ENCODE data around the gene BLOC1S1. TPM values are rescaled to one million over a fixed set of nuclear protein-coding genes. Genes with fewer than 3 reads are reported as not detected.

Gene BLOC1S1
- polyA plus RNA-seq, 4 donors = 103 to 140 (median 113) TPM

- no peak for DNase-seq (ENCODE audit: low read depth in 4 of 4, low spot score in 3 of 4)
Observed at GRCh38 chr12:55693323-55694187, 22.3 kb upstream of the BLOC1S1 start.

- no peak for DNase-seq (ENCODE audit: low read depth in 4 of 4, low spot score in 3 of 4)
Observed at GRCh38 chr12:55694188-55694515, 21.7 kb upstream of the BLOC1S1 start.

- DNase-seq (ENCODE audit: low read depth in 4 of 4, low spot score in 3 of 4) = no peak
Observed at GRCh38 chr12:55694651-55695050, 21.2 kb upstream of the BLOC1S1 start.

GRCh38 chr12:55695349-55695748 lies 20.5 kb upstream of the BLOC1S1 start:
- no peak for DNase-seq (ENCODE audit: low read depth in 4 of 4, low spot score in 3 of 4)

- no peak for DNase-seq (ENCODE audit: low read depth in 4 of 4, low spot score in 3 of 4)
Observed at GRCh38 chr12:55696141-55696540, 19.7 kb upstream of the BLOC1S1 start.

GRCh38 chr12:55696796-55697462 lies 18.9 kb upstream of the BLOC1S1 start:
- no peak for DNase-seq (ENCODE audit: low read depth in 4 of 4, low spot score in 3 of 4)

- no peak for DNase-seq (ENCODE audit: low read depth in 4 of 4, low spot score in 3 of 4)
Observed at GRCh38 chr12:55697686-55698085, 18.2 kb upstream of the BLOC1S1 start.

- no peak for DNase-seq (ENCODE audit: low read depth in 4 of 4, low spot score in 3 of 4)
Observed at GRCh38 chr12:55698241-55698955, 17.4 kb upstream of the BLOC1S1 start.

- DNase-seq (ENCODE audit: low read depth in 4 of 4, low spot score in 3 of 4) = no peak
Observed at GRCh38 chr12:55698965-55699364, 16.9 kb upstream of the BLOC1S1 start.

- DNase-seq (ENCODE audit: low read depth in 4 of 4, low spot score in 3 of 4) = no peak
Observed at GRCh38 chr12:55699471-55700055, 16.3 kb upstream of the BLOC1S1 start.

- DNase-seq (ENCODE audit: low read depth in 4 of 4, low spot score in 3 of 4) = no peak
Observed at GRCh38 chr12:55700255-55701018, 15.4 kb upstream of the BLOC1S1 start.

GRCh38 chr12:55702861-55703260 lies 13.0 kb upstream of the BLOC1S1 start:
- DNase-seq (ENCODE audit: low read depth in 4 of 4, low spot score in 3 of 4) = no peak

- no peak for DNase-seq (ENCODE audit: low read depth in 4 of 4, low spot score in 3 of 4)
Observed at GRCh38 chr12:55703288-55703687, 12.6 kb upstream of the BLOC1S1 start.

GRCh38 chr12:55703901-55704761 lies 11.7 kb upstream of the BLOC1S1 start:
- no peak for DNase-seq (ENCODE audit: low read depth in 4 of 4, low spot score in 3 of 4)

GRCh38 chr12:55704824-55705718 lies 10.8 kb upstream of the BLOC1S1 start:
- DNase-seq (ENCODE audit: low read depth in 4 of 4, low spot score in 3 of 4) = no peak

GRCh38 chr12:55705782-55706402 lies 10.0 kb upstream of the BLOC1S1 start:
- no peak for DNase-seq (ENCODE audit: low read depth in 4 of 4, low spot score in 3 of 4)

- no peak for DNase-seq (ENCODE audit: low read depth in 4 of 4, low spot score in 3 of 4)
Observed at GRCh38 chr12:55706568-55707218, 9.2 kb upstream of the BLOC1S1 start.
